PFSK-1 (cell line): ENCODE measurements around the gene TTC39C.

ENCODE experiments used
- FOXP2 ChIP-seq: optimal IDR thresholded peaks from 2 replicates; pipeline ENCODE3; 2011; ENCODE audit warnings: borderline replicate concordance, control low read depth, inconsistent platforms; ENCODE audit not compliant: insufficient read depth; ENCODE audit errors: extremely low read length, extremely low read depth
- POLR2AphosphoS5 ChIP-seq: IDR thresholded peaks from 2 replicates; pipeline ENCODE4 v1.6.1; 2012; ENCODE audit warnings: low read depth, mild to moderate bottlenecking, control low read depth, low read length, moderate library complexity
- REST ChIP-seq, 2 experiments: IDR thresholded peaks; 2 replicates each; pipeline versions ENCODE4 v1.6.1 to v1.8.0; 2011 to 2012; ENCODE audit warnings: low read depth in 2 of 2, low read length in 2 of 2, control low read depth in 1 of 2, inconsistent platforms in 1 of 2, mild to moderate bottlenecking in 1 of 2, moderate library complexity in 1 of 2; ENCODE audit not compliant: insufficient read depth in 1 of 2
- SIN3A ChIP-seq: IDR thresholded peaks from 2 replicates; pipeline ENCODE4 v1.6.1; 2012; ENCODE audit warnings: mild to moderate bottlenecking, low read length, moderate library complexity, borderline replicate concordance; ENCODE audit not compliant: insufficient read depth
- TAF1 ChIP-seq: IDR thresholded peaks from 2 replicates; pipeline ENCODE4 v1.6.1; 2012; ENCODE audit warnings: low read length, control low read depth, borderline replicate concordance; ENCODE audit not compliant: insufficient read depth

TTC39C gene

GRCh38 chr18:24041691-24042090 is 27.1 kb downstream of the TTC39C start:
- no peak for TF ChIP-seq REST (IDR thresholded peaks at IDR 0.05; ENCODE audit: insufficient read depth in 1 of 2, low read depth in 2 of 2, low read length in 2 of 2)
- no peak for TF ChIP-seq POLR2AphosphoS5
- TF ChIP-seq SIN3A, result no peak
- TF ChIP-seq FOXP2, result no peak
- TF ChIP-seq TAF1, result no peak

- TF ChIP-seq POLR2AphosphoS5 (no peak), REST (IDR thresholded peaks at IDR 0.05; ENCODE audit: insufficient read depth in 1 of 2, low read depth in 2 of 2, low read length in 2 of 2) (no peak), TAF1 (no peak), SIN3A (no peak), FOXP2 (no peak)
Observed at GRCh38 chr18:24043403-24043802, 28.8 kb downstream of the TTC39C start.

GRCh38 chr18:24048261-24048660 is 33.7 kb downstream of the TTC39C start:
- TF ChIP-seq SIN3A, result no peak
- no peak for TF ChIP-seq REST (IDR thresholded peaks at IDR 0.05; ENCODE audit: insufficient read depth in 1 of 2, low read depth in 2 of 2, low read length in 2 of 2)
- no peak for TF ChIP-seq POLR2AphosphoS5
- TF ChIP-seq TAF1, result no peak
- no peak for TF ChIP-seq FOXP2

GRCh38 chr18:24049142-24049541 is 34.6 kb downstream of the TTC39C start:
- TF ChIP-seq FOXP2, result no peak
- TF ChIP-seq SIN3A, result no peak
- no peak for TF ChIP-seq POLR2AphosphoS5
- no peak for TF ChIP-seq TAF1
- no peak for TF ChIP-seq REST (IDR thresholded peaks at IDR 0.05; ENCODE audit: insufficient read depth in 1 of 2, low read depth in 2 of 2, low read length in 2 of 2)
